Inferior parietal cortex (tissue), 1 donor: ENCODE measurements around the gene MEGF9.
"Not testable (repeated sequence)": the region's sequence is repeated elsewhere in the genome, so short reads cannot be mapped to it uniquely, and the experiment has no call there.

Experiments used
- DNase-seq: peaks from one replicate; pipeline ENCODE4 v3.0.0-alpha.2; 2016; ENCODE audit errors: extremely low spot score

The MEGF9 gene

GRCh38 chr9:120714088-120714845 is at the start of gene MEGF9:
Gene MEGF9 (minus strand): TSS chr9:120714470. CDS start chr9:120714358, 112 bp downstream.
- peak; percentile 99 for DNase-seq

GRCh38 chr9:120761006-120761405 is 46.7 kb upstream of the MEGF9 start:
- peak; percentile 8 for DNase-seq

- DNase-seq = no peak
These were observed 45.6 kb upstream of the MEGF9 start for GRCh38 chr9:120759755-120760400.

- no peak for DNase-seq
These were observed 44.3 kb upstream of the MEGF9 start for GRCh38 chr9:120758544-120758943.

- DNase-seq = no peak
These were observed 43.0 kb upstream of the MEGF9 start for GRCh38 chr9:120757026-120757913.

- no peak for DNase-seq
These were observed 42.3 kb upstream of the MEGF9 start for GRCh38 chr9:120756531-120756930.

GRCh38 chr9:120755810-120756434 is 41.7 kb upstream of the MEGF9 start:
- DNase-seq = peak; percentile 89

GRCh38 chr9:120755044-120755443 is 40.8 kb upstream of the MEGF9 start:
- no peak for DNase-seq

- no peak for DNase-seq
These were observed 36.2 kb upstream of the MEGF9 start for GRCh38 chr9:120750421-120750820.

GRCh38 chr9:120746366-120746765 is 32.1 kb upstream of the MEGF9 start:
- not testable (repeated sequence) for DNase-seq

- DNase-seq = no peak
These were observed 31.0 kb upstream of the MEGF9 start for GRCh38 chr9:120745278-120745677.

- DNase-seq = peak; percentile 29
These were observed 28.7 kb upstream of the MEGF9 start for GRCh38 chr9:120742951-120743416.

GRCh38 chr9:120741701-120742100 is 27.4 kb upstream of the MEGF9 start:
- DNase-seq = no peak

- DNase-seq = no peak
These were observed 26.9 kb upstream of the MEGF9 start for GRCh38 chr9:120741191-120741590.

GRCh38 chr9:120740132-120740531 is 25.9 kb upstream of the MEGF9 start:
- no peak for DNase-seq

- no peak for DNase-seq
These were observed 23.3 kb upstream of the MEGF9 start for GRCh38 chr9:120737416-120738165.

- no peak for DNase-seq
These were observed 22.6 kb upstream of the MEGF9 start for GRCh38 chr9:120736881-120737280.

- no peak for DNase-seq
These were observed 21.3 kb upstream of the MEGF9 start for GRCh38 chr9:120735415-120736126.

- DNase-seq = no peak
These were observed 20.5 kb upstream of the MEGF9 start for GRCh38 chr9:120734607-120735410.
